Mesendoderm (in vitro differentiated cells): ENCODE measurements around the gene GLS.

Experiments
- DNase-seq: peaks from one replicate; pipeline ENCODE4 v3.0.0; 2013
- H2AK5ac ChIP-seq: 2 replicates; pipeline ENCODE4 v1.6.1; 2013; ENCODE audit warnings: low read length, inconsistent platforms
- H2BK120ac ChIP-seq: 2 replicates; pipeline ENCODE4 v1.6.1; 2013; ENCODE audit warnings: low read depth, mild to moderate bottlenecking, low read length, moderate library complexity, mixed read lengths
- H2BK15ac ChIP-seq: replicated peaks from 2 replicates; pipeline ENCODE4 v1.6.1; 2013; ENCODE audit warnings: low read depth, mild to moderate bottlenecking, moderate library complexity
- H2BK5ac ChIP-seq: 2 replicates; pipeline ENCODE4 v1.6.1; 2013; ENCODE audit warnings: low read length, inconsistent platforms
- H3K18ac ChIP-seq: 2 replicates; pipeline ENCODE4 v1.6.1; 2013; ENCODE audit warnings: mild to moderate bottlenecking, low read length, mixed read lengths
- H3K23ac ChIP-seq: one replicate; pipeline ENCODE4 v1.6.1; 2013; ENCODE audit warnings: low read length
- H3K27ac ChIP-seq: 2 replicates; pipeline ENCODE4 v1.5.1; 2013; ENCODE audit warnings: low read depth, mild to moderate bottlenecking, inconsistent platforms, low read length, moderate library complexity
- H3K27me3 ChIP-seq: 2 replicates; pipeline ENCODE4 v1.6.1; 2013; ENCODE audit warnings: low read length, control low read depth, mild to moderate bottlenecking, inconsistent platforms; ENCODE audit not compliant: insufficient read depth, poor library complexity
- H3K36me3 ChIP-seq: 2 replicates; pipeline ENCODE4 v1.6.1; 2013; ENCODE audit warnings: low read length, inconsistent platforms; ENCODE audit not compliant: control insufficient read depth, insufficient read depth
- H3K4ac ChIP-seq: one replicate; pipeline ENCODE4 v1.6.1; 2013; ENCODE audit warnings: low read depth, mild to moderate bottlenecking, low read length, moderate library complexity
- H3K4me1 ChIP-seq: 2 replicates; pipeline ENCODE4 v1.6.1; 2013; ENCODE audit warnings: low read depth, low read length, inconsistent platforms; ENCODE audit not compliant: control insufficient read depth
- H3K4me2 ChIP-seq: 2 replicates; pipeline ENCODE4 v1.6.1; 2013; ENCODE audit warnings: low read length
- H3K4me3 ChIP-seq: 2 replicates; pipeline ENCODE4 v1.5.1; 2013; ENCODE audit warnings: mild to moderate bottlenecking, low read length
- H3K56ac ChIP-seq: one replicate; pipeline ENCODE4 v1.6.1; 2013; ENCODE audit warnings: low read length
- H3K79me1 ChIP-seq: 2 replicates; pipeline ENCODE4 v1.6.1; 2013; ENCODE audit warnings: low read length, inconsistent platforms
- H3K79me2 ChIP-seq: 2 replicates; pipeline ENCODE4 v1.6.1; 2013; ENCODE audit warnings: mild to moderate bottlenecking, low read length; ENCODE audit not compliant: control insufficient read depth, insufficient read depth
- H3K9ac ChIP-seq: 2 replicates; pipeline ENCODE4 v1.6.1; 2013; ENCODE audit warnings: low read length, inconsistent platforms
- H4K5ac ChIP-seq: one replicate; pipeline ENCODE4 v1.6.1; 2013; ENCODE audit warnings: low read length
- H4K8ac ChIP-seq: one replicate; pipeline ENCODE4 v1.6.1; 2013; ENCODE audit warnings: low read depth, mild to moderate bottlenecking, control low read depth, low read length, moderate library complexity
- WGBS: extraction: QIAGEN DNeasy Blood & Tissue Kit; methylation state at CpG from one replicate; pipeline ENCODE4 v1.1.7; 2013; ENCODE audit warnings: low lambda C conversion rate, missing lambda C conversion rate; ENCODE audit not compliant: insufficient coverage; ENCODE audit errors: extremely low coverage; 5-methylcytosine and 5-hydroxymethylcytosine counted together

Gene GLS

GRCh38 chr2:190927301-190927700, 46.7 kb downstream of the GLS start:
- Histone ChIP-seq H3K4me1 (no peaks in the 10 kb centered on the region), H3K27me3 (no peaks in the 10 kb centered on the region), H2BK5ac (no peak overlapping the region), H3K27ac (no peak overlapping the region), H3K18ac (no peak overlapping the region), H3K79me2 (no peaks in the 10 kb centered on the region), H2BK15ac (no peak overlapping the region), H3K4me3 (no peak overlapping the region), H3K9ac (no peak overlapping the region), H3K4me2 (no peak overlapping the region), H2BK120ac (no peak overlapping the region), H4K5ac (no peak overlapping the region), H3K23ac (no peak overlapping the region), H3K36me3 (no peaks in the 10 kb centered on the region), H2AK5ac (no peak overlapping the region), H3K4ac (no peak overlapping the region), H3K56ac (no peak overlapping the region), H3K79me1 (no peaks in the 10 kb centered on the region), H4K8ac (no peak overlapping the region)
- no peak for DNase-seq
- WGBS = no CpG with 5 or more reads among the region's 2 CpGs

GRCh38 chr2:190929919-190930318, 49.3 kb downstream of the GLS start:
- no peak overlapping the region for H2BK120ac ChIP-seq
- H2BK15ac ChIP-seq = no peak overlapping the region
- H4K8ac ChIP-seq = no peak overlapping the region
- no peak overlapping the region for H3K23ac ChIP-seq
- H4K5ac ChIP-seq = no peak overlapping the region
- no peak overlapping the region for H3K27ac ChIP-seq
- H3K4me3 ChIP-seq = no peak overlapping the region
- H3K36me3 ChIP-seq = no peaks in the 10 kb centered on the region
- H3K56ac ChIP-seq = no peak overlapping the region
- no CpG with 5 or more reads among the region's 7 CpGs for WGBS
- H3K4me1 ChIP-seq = no peaks in the 10 kb centered on the region
- no peaks in the 10 kb centered on the region for H3K79me1 ChIP-seq
- no peak for DNase-seq
- no peaks in the 10 kb centered on the region for H3K27me3 ChIP-seq
- no peak overlapping the region for H3K18ac ChIP-seq
- H3K79me2 ChIP-seq = no peaks in the 10 kb centered on the region
- H3K9ac ChIP-seq = no peak overlapping the region
- H2AK5ac ChIP-seq = no peak overlapping the region
- no peak overlapping the region for H2BK5ac ChIP-seq
- no peak overlapping the region for H3K4me2 ChIP-seq
- no peak overlapping the region for H3K4ac ChIP-seq

DNA sequence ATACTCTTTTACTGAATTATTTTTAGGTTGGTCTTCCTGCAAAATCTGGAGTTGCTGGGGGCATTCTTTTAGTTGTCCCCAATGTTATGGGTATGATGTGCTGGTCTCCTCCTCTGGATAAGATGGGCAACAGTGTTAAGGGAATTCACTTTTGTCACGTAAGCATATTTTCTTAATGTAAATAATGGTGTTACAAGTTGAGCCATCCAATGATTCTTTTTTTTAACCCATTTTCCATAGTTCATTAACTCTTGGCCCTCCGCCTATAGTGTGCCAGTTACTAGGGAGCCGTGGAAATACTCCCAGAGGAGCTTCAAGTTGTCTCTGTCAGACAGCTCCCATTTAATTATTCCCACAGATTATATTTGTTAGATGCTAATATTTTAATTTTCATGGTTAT, 49.8 kb downstream of the GLS start:
- Histone ChIP-seq H2AK5ac (no peak overlapping the region), H3K56ac (no peak overlapping the region), H3K79me1 (no peaks in the 10 kb centered on the region), H4K5ac (no peak overlapping the region), H3K4me3 (no peak overlapping the region), H3K27ac (no peak overlapping the region), H3K4me1 (no peaks in the 10 kb centered on the region), H3K27me3 (no peaks in the 10 kb centered on the region), H3K4ac (no peak overlapping the region), H2BK5ac (no peak overlapping the region), H3K36me3 (no peaks in the 10 kb centered on the region), H3K18ac (no peak overlapping the region), H2BK120ac (no peak overlapping the region), H3K9ac (no peak overlapping the region), H3K79me2 (no peaks in the 10 kb centered on the region), H3K4me2 (no peak overlapping the region), H3K23ac (no peak overlapping the region), H2BK15ac (no peak overlapping the region), H4K8ac (no peak overlapping the region)
- no CpG with 5 or more reads among the region's 3 CpGs for WGBS
- no peak for DNase-seq

DNA sequence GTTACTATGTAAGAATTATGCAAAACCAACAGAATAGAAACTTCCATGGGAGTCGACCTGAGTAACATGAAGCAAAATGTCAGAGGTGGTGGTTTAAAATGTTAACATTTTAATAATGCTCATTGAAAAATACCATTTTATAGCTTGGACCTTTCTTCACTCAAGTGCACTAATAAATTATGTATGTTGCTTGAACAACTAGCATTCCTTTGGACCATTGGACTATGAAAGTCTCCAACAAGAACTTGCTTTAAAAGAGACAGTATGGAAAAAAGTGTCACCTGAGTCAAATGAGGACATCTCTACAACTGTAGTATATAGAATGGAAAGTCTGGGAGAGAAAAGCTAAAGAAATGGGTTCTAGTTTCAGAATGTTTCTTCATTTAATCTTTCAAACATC, 51.9 kb downstream of the GLS start:
- no peaks in the 10 kb centered on the region for H3K79me1 ChIP-seq
- no peak overlapping the region for H3K4me3 ChIP-seq
- H3K27me3 ChIP-seq = no peaks in the 10 kb centered on the region
- no peak overlapping the region for H3K23ac ChIP-seq
- H3K18ac ChIP-seq = no peak overlapping the region
- H3K56ac ChIP-seq = no peak overlapping the region
- DNase-seq = no peak
- no peak overlapping the region for H2BK120ac ChIP-seq
- H3K4ac ChIP-seq = no peak overlapping the region
- H3K79me2 ChIP-seq = no peaks in the 10 kb centered on the region
- no peak overlapping the region for H3K4me2 ChIP-seq
- H3K27ac ChIP-seq = no peak overlapping the region
- H3K36me3 ChIP-seq = no peaks in the 10 kb centered on the region
- WGBS = no CpG with 5 or more reads among the region's 1 CpG
- no peak overlapping the region for H2BK5ac ChIP-seq
- H4K8ac ChIP-seq = no peak overlapping the region
- no peaks in the 10 kb centered on the region for H3K4me1 ChIP-seq
- H2BK15ac ChIP-seq = no peak overlapping the region
- H3K9ac ChIP-seq = no peak overlapping the region
- H4K5ac ChIP-seq = no peak overlapping the region
- H2AK5ac ChIP-seq = no peak overlapping the region

DNA sequence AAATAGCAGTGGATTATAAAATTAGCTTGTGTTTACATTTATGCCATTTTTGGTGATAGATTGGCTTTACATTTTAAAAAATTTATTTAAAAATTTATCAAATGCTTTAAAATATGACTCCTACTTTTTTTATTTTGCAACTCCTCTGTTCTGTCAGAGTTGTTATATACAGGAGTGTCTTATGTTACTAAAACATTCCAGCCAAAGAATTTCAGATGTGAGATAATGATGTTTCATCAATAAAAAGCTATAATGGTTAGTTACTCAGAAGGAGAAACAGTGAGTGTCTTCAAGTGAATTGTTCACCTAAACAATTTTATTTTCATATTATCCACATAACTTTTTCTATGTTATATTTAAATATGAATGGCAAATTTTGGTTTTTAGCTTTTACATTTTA, 52.7 kb downstream of the GLS start:
- no peak overlapping the region for H3K4me3 ChIP-seq
- no peaks in the 10 kb centered on the region for H3K36me3 ChIP-seq
- no peak overlapping the region for H4K8ac ChIP-seq
- H2BK15ac ChIP-seq = no peak overlapping the region
- no peak overlapping the region for H3K27ac ChIP-seq
- DNase-seq = no peak
- H3K56ac ChIP-seq = no peak overlapping the region
- H2BK120ac ChIP-seq = no peak overlapping the region
- H3K18ac ChIP-seq = no peak overlapping the region
- no peak overlapping the region for H3K4ac ChIP-seq
- no peaks in the 10 kb centered on the region for H3K4me1 ChIP-seq
- H3K79me2 ChIP-seq = no peaks in the 10 kb centered on the region
- no peak overlapping the region for H4K5ac ChIP-seq
- no peaks in the 10 kb centered on the region for H3K79me1 ChIP-seq
- no peaks in the 10 kb centered on the region for H3K27me3 ChIP-seq
- no peak overlapping the region for H3K9ac ChIP-seq
- H2BK5ac ChIP-seq = no peak overlapping the region
- no peak overlapping the region for H2AK5ac ChIP-seq
- H3K4me2 ChIP-seq = no peak overlapping the region
- no peak overlapping the region for H3K23ac ChIP-seq

DNA sequence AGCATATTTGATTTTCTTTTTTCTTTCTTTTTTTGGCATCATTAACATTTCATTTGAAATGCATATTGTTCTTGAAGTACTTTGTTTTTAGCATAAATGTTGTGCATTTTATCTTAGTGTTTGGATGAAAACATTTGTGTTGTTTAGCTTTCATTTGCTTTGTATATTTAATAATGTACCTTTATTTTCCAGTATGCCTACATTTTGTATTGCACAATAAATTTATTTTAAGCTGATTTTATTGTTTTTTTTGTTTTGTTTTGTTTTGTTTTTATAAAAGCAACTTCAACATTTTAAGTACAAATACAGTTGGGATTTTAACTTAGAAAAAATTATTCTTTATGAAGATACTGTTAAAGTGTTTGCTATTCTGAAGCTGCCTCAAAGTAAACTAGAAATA, 54.4 kb downstream of the GLS start:
- Histone ChIP-seq H3K27me3 (no peaks in the 10 kb centered on the region), H3K23ac (no peak overlapping the region), H2BK120ac (no peak overlapping the region), H4K8ac (no peak overlapping the region), H3K4me1 (no peaks in the 10 kb centered on the region), H2BK5ac (no peak overlapping the region), H3K4ac (no peak overlapping the region), H3K56ac (no peak overlapping the region), H2AK5ac (no peak overlapping the region), H3K36me3 (no peaks in the 10 kb centered on the region), H3K18ac (no peak overlapping the region), H2BK15ac (no peak overlapping the region), H3K4me2 (no peak overlapping the region), H4K5ac (no peak overlapping the region), H3K4me3 (no peak overlapping the region), H3K9ac (no peak overlapping the region), H3K79me1 (no peaks in the 10 kb centered on the region), H3K27ac (no peak overlapping the region), H3K79me2 (no peaks in the 10 kb centered on the region)
- no peak for DNase-seq
